CD4-positive, alpha-beta T cell treated with Interferon gamma for 1 hour (primary cell): ENCODE results near the gene TGFB2.

Experiments used
- DNase-seq: peaks from one replicate; pipeline ENCODE4 v3.0.0-alpha.2; 2020

TGFB2 gene

GRCh38 chr1:218362418-218363076, 17.4 kb downstream of the TGFB2 start:
- DNase-seq: no peak

GRCh38 chr1:218363141-218363540, 18.0 kb downstream of the TGFB2 start:
- DNase-seq: no peak

- no peak for DNase-seq
These were observed 19.0 kb downstream of the TGFB2 start for GRCh38 chr1:218364028-218364710.

- no peak for DNase-seq
These were observed 20.3 kb downstream of the TGFB2 start for GRCh38 chr1:218365226-218365999.

- DNase-seq: no peak
These were observed 21.4 kb downstream of the TGFB2 start for GRCh38 chr1:218366322-218367052.

- no peak for DNase-seq
These were observed 22.0 kb downstream of the TGFB2 start for GRCh38 chr1:218367118-218367517.

- no peak for DNase-seq
These were observed 23.6 kb downstream of the TGFB2 start for GRCh38 chr1:218368686-218369085.

- no peak for DNase-seq
These were observed 24.8 kb downstream of the TGFB2 start for GRCh38 chr1:218369688-218370511.

- no peak for DNase-seq
These were observed 27.0 kb downstream of the TGFB2 start for GRCh38 chr1:218371927-218372672.

GRCh38 chr1:218374401-218375353, 29.5 kb downstream of the TGFB2 start:
- DNase-seq: no peak

- DNase-seq: no peak
These were observed 31.6 kb downstream of the TGFB2 start for GRCh38 chr1:218376722-218377121.

- no peak for DNase-seq
These were observed 32.1 kb downstream of the TGFB2 start for GRCh38 chr1:218377143-218377660.

- DNase-seq: no peak
These were observed 35.2 kb downstream of the TGFB2 start for GRCh38 chr1:218380125-218380977.

GRCh38 chr1:218382261-218382660, 37.1 kb downstream of the TGFB2 start:
- no peak for DNase-seq

- no peak for DNase-seq
These were observed 37.9 kb downstream of the TGFB2 start for GRCh38 chr1:218383051-218383450.

- DNase-seq: no peak
These were observed 38.5 kb downstream of the TGFB2 start for GRCh38 chr1:218383681-218384080.

GRCh38 chr1:218384581-218384993, 39.5 kb downstream of the TGFB2 start:
- DNase-seq: no peak

- DNase-seq: no peak
These were observed 43.5 kb downstream of the TGFB2 start for GRCh38 chr1:218388591-218388990.

GRCh38 chr1:218390618-218391017, 45.5 kb downstream of the TGFB2 start:
- no peak for DNase-seq
